GM23338 (cell line): ENCODE data around the gene PACS2. TPM values are rescaled to one million over a fixed set of nuclear protein-coding genes. Genes with fewer than 3 reads are reported as not detected.

Experiments used
- ATAC-seq: fragments of 200-7000 bp; cut with Tn5 transposase; 3 replicates; pipeline ENCODE4 v1.9.1; 2020
- DNase-seq: peaks from one replicate; pipeline ENCODE4 v3.0.0-alpha.2; 2015; ENCODE audit warnings: low spot score
- H2AFZ ChIP-seq: fragments of 200-600 bp; sonication (generic); 2 replicates; pipeline ENCODE4 v1.8.0; 2016; ENCODE audit warnings: antibody characterized with exemption, mild to moderate bottlenecking, moderate library complexity
- H3F3A ChIP-seq: fragments of 200-600 bp; sonication (generic); replicated peaks from 2 replicates; pipeline ENCODE4 v1.8.0; 2017; ENCODE audit warnings: antibody characterized with exemption, mixed run types, low read depth
- H3K27ac ChIP-seq: fragments of 200-600 bp; sonication (generic); 2 replicates; pipeline ENCODE4 v1.6.1; 2016; ENCODE audit warnings: low read depth
- H3K27me3 ChIP-seq: fragments of 200-600 bp; sonication (generic); 2 replicates; pipeline ENCODE4 v1.8.0; 2016; ENCODE audit warnings: mild to moderate bottlenecking, mixed run types, moderate library complexity; ENCODE audit not compliant: insufficient read depth
- H3K36me3 ChIP-seq: fragments of 200-600 bp; sonication (generic); 2 replicates; pipeline ENCODE4 v1.8.0; 2016; ENCODE audit warnings: mild to moderate bottlenecking; ENCODE audit not compliant: insufficient read depth
- H3K4me1 ChIP-seq: fragments of 200-600 bp; sonication (generic); 2 replicates; pipeline ENCODE4 v1.8.0; 2016; ENCODE audit warnings: mild to moderate bottlenecking, moderate library complexity; ENCODE audit not compliant: insufficient read depth
- H3K4me2 ChIP-seq: fragments of 200-600 bp; sonication (generic); 2 replicates; pipeline ENCODE4 v1.7.1; 2017; ENCODE audit warnings: mixed run types
- H3K4me3 ChIP-seq: fragments of 200-600 bp; sonication (generic); 2 replicates; pipeline ENCODE4 v1.6.1; 2016; ENCODE audit warnings: mixed run types
- H3K79me2 ChIP-seq: fragments of 200-600 bp; sonication (generic); replicated peaks from 2 replicates; pipeline ENCODE4 v1.8.0; 2017; ENCODE audit warnings: mild to moderate bottlenecking; ENCODE audit not compliant: insufficient read depth
- H3K9me2 ChIP-seq: fragments of 200-600 bp; sonication (generic); 2 replicates; pipeline ENCODE4 v1.8.0; 2017; ENCODE audit not compliant: insufficient read depth
- H4K20me1 ChIP-seq: fragments of 200-600 bp; sonication (generic); replicated peaks from 2 replicates; pipeline ENCODE4 v1.8.0; 2017; ENCODE audit warnings: mild to moderate bottlenecking; ENCODE audit not compliant: insufficient read depth
- H3K27ac Mint-ChIP-seq: 2 replicates; pipeline ENCODE4 v1.8.0; 2020; ENCODE audit warnings: inconsistent platforms, mild to moderate bottlenecking, moderate library complexity, mixed read lengths
- H3K27me3 Mint-ChIP-seq: 3 replicates; pipeline ENCODE4 v1.8.0; 2022; ENCODE audit warnings: low read depth, mild to moderate bottlenecking, moderate library complexity, mixed read lengths, inconsistent platforms; ENCODE audit not compliant: insufficient read depth, poor library complexity
- H3K36me3 Mint-ChIP-seq: 3 replicates; pipeline ENCODE4 v1.8.0; 2021; ENCODE audit warnings: low read depth, mild to moderate bottlenecking, inconsistent platforms, moderate library complexity, mixed read lengths
- H3K4me1 Mint-ChIP-seq: 3 replicates; pipeline ENCODE4 v1.8.0; 2020; ENCODE audit warnings: mild to moderate bottlenecking, inconsistent platforms, mixed read lengths
- H3K4me3 Mint-ChIP-seq: 3 replicates; pipeline ENCODE4 v1.8.0; 2021; ENCODE audit warnings: moderate library complexity, mild to moderate bottlenecking, inconsistent platforms, mixed read lengths
- H3K9me3 Mint-ChIP-seq: 3 replicates; pipeline ENCODE4 v1.8.0; 2020; ENCODE audit warnings: moderate library complexity, mild to moderate bottlenecking, inconsistent platforms, mixed read lengths
- CTCF ChIP-seq, 2 experiments: fragments of 200-600 bp in 1 of 2; sonication (generic) in 1 of 2; conservative IDR thresholded peaks; 2 replicates each; pipeline versions ENCODE4 v1.5.1 to v1.6.1; 2016 to 2017; ENCODE audit warnings: antibody characterized with exemption in 2 of 2, low read depth in 2 of 2, mild to moderate bottlenecking in 2 of 2, moderate library complexity in 1 of 2
- EZH2 ChIP-seq: fragments of 200-600 bp; sonication (generic); IDR thresholded peaks from one replicate; pipeline ENCODE4 v1.8.0; 2017; ENCODE audit warnings: antibody characterized with exemption, mild to moderate bottlenecking, low read depth; ENCODE audit not compliant: unreplicated experiment
- NANOG ChIP-seq: IDR thresholded peaks from 2 replicates; pipeline ENCODE4 v1.6.1; 2016; ENCODE audit warnings: antibody characterized with exemption, borderline replicate concordance
- POLR2AphosphoS5 ChIP-seq: IDR thresholded peaks from 2 replicates; pipeline ENCODE4 v1.6.1; 2016; ENCODE audit warnings: antibody characterized with exemption, low read depth
- REST ChIP-seq: IDR thresholded peaks from one replicate; pipeline ENCODE4 v1.6.1; 2018; ENCODE audit warnings: antibody characterized with exemption; ENCODE audit not compliant: unreplicated experiment
- ZNF114 ChIP-seq: fragments of 250-450 bp; sonication (Bioruptor Pico); IDR thresholded peaks from 2 replicates; pipeline ENCODE4 v1.5.0; 2020; ENCODE audit warnings: mild to moderate bottlenecking, moderate library complexity
- ZNF462 ChIP-seq: fragments of 250-450 bp; sonication (Bioruptor Pico); IDR thresholded peaks from 2 replicates; pipeline ENCODE4 v1.5.0; 2020; ENCODE audit warnings: mild to moderate bottlenecking, moderate library complexity
- polyA plus RNA-seq: library from polyadenylated mRNA; unstranded; fragments of >200 nt; fragmentation: Nextera tagmentation; extraction: Ambion mirVana; gene quantifications from 2 replicates; pipeline ENCODE4 v1.2.1, GENCODE V29; 2016
- total RNA-seq: library from RNA; depleted of rRNA; stranded (reverse); fragments of >200 nt; shearing (Covaris generic); gene quantifications from 2 replicates; pipeline ENCODE4 v1.2.3, GENCODE V29; 2014

Gene PACS2
- total and polyA plus RNA-seq, 2 experiments from 2014 or later = 22.5 to 79.0 TPM

GRCh38 chr14:105343194-105343593 lies 28.6 kb downstream of the PACS2 start:
- Mint-ChIP-seq H3K27me3 (peaks cover 6% of the 10 kb centered on the region), H3K36me3 (peaks cover 4% of the 10 kb centered on the region; the same call in 2 of the 3 replicates), H3K4me1 (peaks cover 20% of the 10 kb centered on the region; the same call in 2 of the 3 replicates), H3K4me3 (no peak overlapping the region), H3K9me3 (no peaks in the 10 kb centered on the region; the same call in 1 of the 3 replicates), H3K27ac (no peak overlapping the region)
- Histone ChIP-seq H3K4me3 (no peak overlapping the region), H3K36me3 (no peaks in the 10 kb centered on the region), H4K20me1 (peaks cover 13% of the 10 kb centered on the region; the same call in 1 of the 2 replicates), H3K4me2 (no peak overlapping the region), H3K27ac (no peak overlapping the region), H3K4me1 (no peaks in the 10 kb centered on the region), H2AFZ (no peak overlapping the region), H3K79me2 (peaks cover 76% of the 10 kb centered on the region), H3F3A (0 out of 2 replicates have a peak, but pooled peaks cover 4% of the 10 kb centered on the region), H3K27me3 (no peaks in the 10 kb centered on the region), H3K9me2 (no peaks in the 10 kb centered on the region)
- ATAC-seq (no peak), DNase-seq (no peak)
- TF ChIP-seq CTCF (conservative IDR thresholded peaks at IDR 0.05; ENCODE audit: low read depth in 2 of 2) (no peak), POLR2AphosphoS5 (no peak), EZH2 (no peak), NANOG (no peak)

- Histone ChIP-seq H3K9me2 (no peaks in the 10 kb centered on the region), H3K4me3 (no peak overlapping the region), H3F3A (no peaks in the 10 kb centered on the region), H3K4me1 (no peaks in the 10 kb centered on the region), H4K20me1 (peaks cover 7% of the 10 kb centered on the region; the same call in 1 of the 2 replicates), H2AFZ (no peak overlapping the region), H3K4me2 (no peak overlapping the region), H3K27me3 (no peaks in the 10 kb centered on the region), H3K27ac (no peak overlapping the region), H3K36me3 (no peaks in the 10 kb centered on the region), H3K79me2 (peaks cover 52% of the 10 kb centered on the region)
- DNase-seq (no peak), ATAC-seq (no peak)
- peaks cover 13% of the 10 kb centered on the region; the same call in 2 of the 3 replicates for H3K4me1 Mint-ChIP-seq
- H3K27ac Mint-ChIP-seq = no peak overlapping the region
- H3K36me3 Mint-ChIP-seq = peaks cover 4% of the 10 kb centered on the region; the same call in 2 of the 3 replicates
- H3K4me3 Mint-ChIP-seq = no peak overlapping the region
- H3K27me3 Mint-ChIP-seq = peaks cover 2% of the 10 kb centered on the region
- no peaks in the 10 kb centered on the region; the same call in 1 of the 3 replicates for H3K9me3 Mint-ChIP-seq
- TF ChIP-seq REST (no peak), NANOG (no peak), CTCF (conservative IDR thresholded peaks at IDR 0.05; ENCODE audit: low read depth in 2 of 2) (no peak), EZH2 (no peak), ZNF462 (no peak), ZNF114 (CRISPR knock-in tag) (no peak)
Observed at GRCh38 chr14:105346200-105346533, 31.6 kb downstream of the PACS2 start.
